AG09309 (cell line): Measurements from ENCODE around the gene ZBTB16.
A peak's percentile ranks its signal among the peaks of the same experiment; 100 is the strongest.

Experiments
- DNase-seq: peaks from one replicate; pipeline ENCODE4 v3.0.0-alpha.2; 2010; ENCODE audit warnings: low read depth
- H3K4me3 ChIP-seq: 2 replicates; pipeline ENCODE4 v1.5.1; 2011; ENCODE audit warnings: mild to moderate bottlenecking, low read depth, low read length, moderate library complexity; ENCODE audit not compliant: control insufficient read depth
- CTCF ChIP-seq: IDR thresholded peaks from 2 replicates; pipeline ENCODE4 v1.5.1; 2011; ENCODE audit warnings: mild to moderate bottlenecking, low read depth, low read length, inconsistent platforms; ENCODE audit not compliant: insufficient read depth, control insufficient read depth; ENCODE audit errors: missing control alignments

Gene ZBTB16

GRCh38 chr11:114031246-114031966 is 28.1 kb upstream of the ZBTB16 start:
- DNase-seq: no peak
- H3K4me3 ChIP-seq: no peak overlapping the region
- TF ChIP-seq CTCF: no peak

GRCh38 chr11:114031967-114032320 is 27.6 kb upstream of the ZBTB16 start:
- H3K4me3 ChIP-seq: no peak overlapping the region
- no peak for DNase-seq
- TF ChIP-seq CTCF: no peak

- TF ChIP-seq CTCF: no peak
- H3K4me3 ChIP-seq: no peak overlapping the region
- DNase-seq: no peak
Observed at GRCh38 chr11:114033066-114033465, 26.4 kb upstream of the ZBTB16 start.

- no peak for TF ChIP-seq CTCF
- no peak for DNase-seq
- H3K4me3 ChIP-seq: no peak overlapping the region
Observed at GRCh38 chr11:114033572-114033971, 25.9 kb upstream of the ZBTB16 start.

- no peak for DNase-seq
- no peak for TF ChIP-seq CTCF
- H3K4me3 ChIP-seq: no peak overlapping the region
Observed at GRCh38 chr11:114034956-114035355, 24.6 kb upstream of the ZBTB16 start.

GRCh38 chr11:114036147-114036811 is 23.2 kb upstream of the ZBTB16 start:
- TF ChIP-seq CTCF: peak; percentile 75

More at GRCh38 chr11:114036147-114036811, 23.2 kb upstream of the ZBTB16 start:
- peak overlapping the region; percentile 41 for H3K4me3 ChIP-seq
- DNase-seq: no peak
